ENCODE measurements around the gene TRAPPC4. TPM values are rescaled to one million over a fixed set of nuclear protein-coding genes. Genes with fewer than 3 reads are reported as not detected.

The TRAPPC4 gene
- total RNA-seq, 5 donors from 2014 or later (not counting 1 experiment from before 2014, with no cell fraction given) = 65.0 to 78.5 (median 74.3) TPM

GRCh38 chr11:119006656-119007055 is 11.9 kb upstream of the TRAPPC4 start:
- ChIA-PET POLR2A (interaction anchor here in 1 of 2 donors (0.5 kb wide), 1 partner anchor 218 kb away, joined by 4 read pairs; no protein-coding TSS in a partner anchor), CTCF (interaction anchor here (0.7 to 0.9 kb wide), 3 partner anchors 11 to 745 kb away, joined by 3 to 5 read pairs (median 4); no protein-coding TSS in a partner anchor)
- Histone ChIP-seq H3K4me1 (ENCODE audit: control insufficient read depth in 1 of 2, extremely low read depth in 1 of 2, insufficient read depth in 2 of 2, low read length in 2 of 2) (no peaks in the 10 kb centered on the region), H3K4me3 (ENCODE audit: control insufficient read depth in 1 of 2, extremely low read depth in 1 of 2, low read length in 1 of 2) (no peak overlapping the region), H3K36me3 (ENCODE audit: control insufficient read depth in 2 of 2, extremely low read depth in 1 of 2, insufficient read depth in 1 of 2, low read length in 1 of 2) (peaks cover 11 to 72% of the 10 kb centered on the region in 2 donors), H3K27me3 (replicated peaks in 1 of 2; ENCODE audit: control insufficient read depth in 2 of 2, extremely low read depth in 1 of 2, insufficient read depth in 2 of 2, low read length in 1 of 2) (no peaks in the 10 kb centered on the region), H3K27ac (ENCODE audit: low read length) (no peak overlapping the region), H3K9me3 (no peaks in the 10 kb centered on the region)
- Mint-ChIP-seq H3K4me3 (no peak overlapping the region), H3K9me3 (no peaks in the 10 kb centered on the region), H3K27me3 (no peaks in the 10 kb centered on the region), H3K4me1 (peaks cover 0 to 6% (median 6%) of the 10 kb centered on the region in 3 donors), H3K27ac (no peak overlapping the region), H3K36me3 (peaks cover 34% of the 10 kb centered on the region)
- DNase-seq (no peak), ATAC-seq (replicated peaks in 1 of 4) (no peak)
- 100% methylated on average over 1 of the region's 4 CpGs for WGBS (ENCODE audit: insufficient coverage)

- Mint-ChIP-seq H3K36me3 (peaks cover 54% of the 10 kb centered on the region), H3K27ac (no peak overlapping the region), H3K9me3 (no peaks in the 10 kb centered on the region), H3K4me1 (peaks cover 16 to 24% (median 17%) of the 10 kb centered on the region in 3 donors), H3K27me3 (no peaks in the 10 kb centered on the region), H3K4me3 (no peak overlapping the region)
- ChIA-PET CTCF (interaction anchor here (0.5 kb wide), 2 partner anchors 11 to 22 kb away, joined by 3 to 5 read pairs; no protein-coding TSS in a partner anchor), POLR2A (no interaction called here)
- Histone ChIP-seq H3K27me3 (replicated peaks in 1 of 2; ENCODE audit: control insufficient read depth in 2 of 2, extremely low read depth in 1 of 2, insufficient read depth in 2 of 2, low read length in 1 of 2) (no peaks in the 10 kb centered on the region), H3K9me3 (no peaks in the 10 kb centered on the region), H3K36me3 (ENCODE audit: control insufficient read depth in 2 of 2, extremely low read depth in 1 of 2, insufficient read depth in 1 of 2, low read length in 1 of 2) (peaks cover 5 to 85% of the 10 kb centered on the region in 2 donors), H3K4me3 (ENCODE audit: control insufficient read depth in 1 of 2, extremely low read depth in 1 of 2, low read length in 1 of 2) (no peak overlapping the region), H3K4me1 (ENCODE audit: control insufficient read depth in 1 of 2, extremely low read depth in 1 of 2, insufficient read depth in 2 of 2, low read length in 2 of 2) (peaks cover 0 to 9% of the 10 kb centered on the region in 2 experiments), H3K27ac (ENCODE audit: low read length) (no peak overlapping the region)
- DNase-seq = no peak
- WGBS (ENCODE audit: insufficient coverage) = 98% methylated on average over 6 of the region's 6 CpGs
- peak in 1 of 4 experiments; percentile 9 for ATAC-seq (replicated peaks in 1 of 4)
Measured at GRCh38 chr11:119011476-119012053, 7.0 kb upstream of the TRAPPC4 start.

- H3K9me3 ChIP-seq = no peaks in the 10 kb centered on the region
- peaks cover 23 to 34% (median 26%) of the 10 kb centered on the region in 3 donors for H3K4me1 Mint-ChIP-seq
- peaks cover 5 to 78% of the 10 kb centered on the region in 2 donors for H3K36me3 ChIP-seq (ENCODE audit: control insufficient read depth in 2 of 2, extremely low read depth in 1 of 2, insufficient read depth in 1 of 2, low read length in 1 of 2)
- H3K27ac Mint-ChIP-seq = peak overlapping the region; percentile 33 to 44
- CTCF ChIA-PET = no interaction called here
- peaks cover 47% of the 10 kb centered on the region for H3K36me3 Mint-ChIP-seq
- no peaks in the 10 kb centered on the region for H3K9me3 Mint-ChIP-seq
- POLR2A ChIA-PET = interaction anchor here in 1 of 2 donors (0.7 to 0.8 kb wide), 2 partner anchors 124 to 325 kb away, joined by 3 to 4 read pairs; no protein-coding TSS in a partner anchor
- no CpG with 5 or more reads among the region's 3 CpGs for WGBS (ENCODE audit: insufficient coverage)
- no peaks in the 10 kb centered on the region for H3K27me3 Mint-ChIP-seq
- ATAC-seq (replicated peaks in 1 of 4) = no peak
- peaks cover 9 to 20% of the 10 kb centered on the region in 2 experiments for H3K4me1 ChIP-seq (ENCODE audit: control insufficient read depth in 1 of 2, extremely low read depth in 1 of 2, insufficient read depth in 2 of 2, low read length in 2 of 2)
- H3K4me3 Mint-ChIP-seq = no peak overlapping the region
- no peak for DNase-seq
- no peaks in the 10 kb centered on the region for H3K27me3 ChIP-seq (replicated peaks in 1 of 2; ENCODE audit: control insufficient read depth in 2 of 2, extremely low read depth in 1 of 2, insufficient read depth in 2 of 2, low read length in 1 of 2)
- no peak overlapping the region for H3K4me3 ChIP-seq (ENCODE audit: control insufficient read depth in 1 of 2, extremely low read depth in 1 of 2, low read length in 1 of 2)
- H3K27ac ChIP-seq (ENCODE audit: low read length) = peak overlapping the region; percentile 7
Measured at GRCh38 chr11:119012629-119013170, 5.9 kb upstream of the TRAPPC4 start.

GRCh38 chr11:119014209-119014924 is 4.2 kb upstream of the TRAPPC4 start:
- Histone ChIP-seq H3K36me3 (ENCODE audit: control insufficient read depth in 2 of 2, extremely low read depth in 1 of 2, insufficient read depth in 1 of 2, low read length in 1 of 2) (peaks cover 5 to 66% of the 10 kb centered on the region in 2 donors), H3K4me3 (ENCODE audit: control insufficient read depth in 1 of 2, extremely low read depth in 1 of 2, low read length in 1 of 2) (no peak overlapping the region), H3K27me3 (replicated peaks in 1 of 2; ENCODE audit: control insufficient read depth in 2 of 2, extremely low read depth in 1 of 2, insufficient read depth in 2 of 2, low read length in 1 of 2) (no peaks in the 10 kb centered on the region), H3K27ac (ENCODE audit: low read length) (no peak overlapping the region), H3K9me3 (no peaks in the 10 kb centered on the region), H3K4me1 (ENCODE audit: control insufficient read depth in 1 of 2, extremely low read depth in 1 of 2, insufficient read depth in 2 of 2, low read length in 2 of 2) (peaks cover 9 to 25% of the 10 kb centered on the region in 2 experiments)
- Mint-ChIP-seq H3K4me3 (no peak overlapping the region), H3K27ac (no peak overlapping the region), H3K4me1 (peaks cover 28 to 41% (median 38%) of the 10 kb centered on the region in 3 donors), H3K36me3 (peaks cover 35% of the 10 kb centered on the region), H3K9me3 (no peaks in the 10 kb centered on the region), H3K27me3 (no peaks in the 10 kb centered on the region)
- ChIA-PET CTCF (interaction anchor here (0.7 to 1.6 kb wide), 3 partner anchors 14 to 72 kb away, joined by 5 to 9 read pairs (median 5); no protein-coding TSS in a partner anchor), POLR2A (interaction anchor here (0.6 to 0.7 kb wide), 5 partner anchors 12 to 90 kb away, joined by 3 to 16 read pairs (median 7); no protein-coding TSS in a partner anchor)
- no peak for ATAC-seq (replicated peaks in 1 of 4)
- WGBS (ENCODE audit: insufficient coverage) = 92% methylated on average over 7 of the region's 17 CpGs
- DNase-seq = no peak

GRCh38 chr11:119015054-119015611 is 3.4 kb upstream of the TRAPPC4 start:
- WGBS (ENCODE audit: insufficient coverage) = 89% methylated on average over 7 of the region's 8 CpGs
- Mint-ChIP-seq H3K27me3 (no peaks in the 10 kb centered on the region), H3K36me3 (peaks cover 36% of the 10 kb centered on the region), H3K9me3 (no peaks in the 10 kb centered on the region), H3K4me1 (peaks cover 34 to 48% (median 44%) of the 10 kb centered on the region in 3 donors), H3K4me3 (peak overlapping the region in 2 of 3 donors; percentile 2 to 11), H3K27ac (peak overlapping the region; percentile 17 to 32)
- ChIA-PET CTCF (interaction anchor here (0.7 to 1.6 kb wide), 4 partner anchors 15 to 18 kb away, joined by 3 to 9 read pairs (median 6); partner anchors contain the start of gene CENATAC (in 1 of the 2)), POLR2A (interaction anchor here (0.6 to 0.9 kb wide), 3 partner anchors 52 to 100 kb away, joined by 3 read pairs; partner anchors contain the start of gene VPS11 (in 1 of the 2))
- ATAC-seq (replicated peaks in 1 of 4) = no peak
- DNase-seq = no peak
- H3K36me3 ChIP-seq (ENCODE audit: control insufficient read depth in 2 of 2, extremely low read depth in 1 of 2, insufficient read depth in 1 of 2, low read length in 1 of 2) = peaks cover 5 to 61% of the 10 kb centered on the region in 2 donors
- H3K9me3 ChIP-seq = no peaks in the 10 kb centered on the region
- peaks cover 14 to 32% of the 10 kb centered on the region in 2 experiments for H3K4me1 ChIP-seq (ENCODE audit: control insufficient read depth in 1 of 2, extremely low read depth in 1 of 2, insufficient read depth in 2 of 2, low read length in 2 of 2)
- no peaks in the 10 kb centered on the region for H3K27me3 ChIP-seq (replicated peaks in 1 of 2; ENCODE audit: control insufficient read depth in 2 of 2, extremely low read depth in 1 of 2, insufficient read depth in 2 of 2, low read length in 1 of 2)
- no peak overlapping the region for H3K4me3 ChIP-seq (ENCODE audit: control insufficient read depth in 1 of 2, extremely low read depth in 1 of 2, low read length in 1 of 2)
- no peak overlapping the region for H3K27ac ChIP-seq (ENCODE audit: low read length)
